PFSK-1 (cell line): Measurements from ENCODE around the gene ZFAND5.

Experiments used
- POLR2AphosphoS5 ChIP-seq: IDR thresholded peaks from 2 replicates; pipeline ENCODE4 v1.6.1; 2012; ENCODE audit warnings: low read depth, mild to moderate bottlenecking, control low read depth, low read length, moderate library complexity
- REST ChIP-seq, 2 experiments: IDR thresholded peaks; 2 replicates each; pipeline versions ENCODE4 v1.6.1 to v1.8.0; 2011 to 2012; ENCODE audit warnings: low read depth in 2 of 2, low read length in 2 of 2, control low read depth in 1 of 2, inconsistent platforms in 1 of 2, mild to moderate bottlenecking in 1 of 2, moderate library complexity in 1 of 2; ENCODE audit not compliant: insufficient read depth in 1 of 2
- SIN3A ChIP-seq: IDR thresholded peaks from 2 replicates; pipeline ENCODE4 v1.6.1; 2012; ENCODE audit warnings: mild to moderate bottlenecking, low read length, moderate library complexity, borderline replicate concordance; ENCODE audit not compliant: insufficient read depth
- TAF1 ChIP-seq: IDR thresholded peaks from 2 replicates; pipeline ENCODE4 v1.6.1; 2012; ENCODE audit warnings: low read length, control low read depth, borderline replicate concordance; ENCODE audit not compliant: insufficient read depth

- TF ChIP-seq POLR2AphosphoS5 = no peak
- TF ChIP-seq SIN3A = no peak
- no peak for TF ChIP-seq TAF1
- TF ChIP-seq REST (IDR thresholded peaks at IDR 0.05; ENCODE audit: insufficient read depth in 1 of 2, low read depth in 2 of 2, low read length in 2 of 2) = no peak
Observed at GRCh38 chr9:72383978-72384709, 19.1 kb upstream of the ZFAND5 start.
